Measurements from ENCODE around the gene ALAS1. TPM values are rescaled to one million over a fixed set of nuclear protein-coding genes. Genes with fewer than 3 reads are reported as not detected.

ALAS1 gene
- total RNA-seq, 1 experiment from 2014 or later = 58.6 TPM

DNA sequence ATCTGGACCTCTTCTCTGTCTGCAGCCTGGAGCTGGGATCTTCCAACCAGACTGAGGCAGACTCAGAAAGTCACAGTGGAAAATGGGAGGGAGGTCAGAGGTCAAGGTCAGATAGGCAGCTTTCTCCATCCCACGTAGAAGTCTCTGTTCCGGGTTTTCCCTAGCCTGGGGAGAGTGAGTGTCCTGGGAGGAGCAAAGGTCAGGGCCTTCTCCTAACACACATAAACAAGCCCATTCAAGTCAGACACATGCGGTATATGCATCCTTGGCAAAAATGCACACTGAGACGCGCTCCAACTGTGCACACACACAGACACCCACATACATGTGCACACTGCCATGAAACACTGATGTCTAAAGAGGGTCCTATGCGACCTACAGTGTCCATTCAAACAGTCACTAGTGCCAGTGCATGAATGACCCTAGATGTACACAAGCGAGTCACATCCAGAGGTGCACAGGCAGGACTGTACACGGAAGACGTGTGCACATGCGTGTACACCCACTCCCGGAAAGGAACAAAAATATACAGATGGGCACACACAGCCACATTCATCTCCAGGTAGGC lies 40.3 kb downstream of the ALAS1 start:
- DNase-seq (ENCODE audit: low spot score) = no peak

GRCh38 chr3:52238761-52239701 lies 41.1 kb downstream of the ALAS1 start, which contains the start of gene TWF2:
Gene TWF2, minus strand, starts transcription at chr3:52239158. Its CDS starts 142 bp downstream, at chr3:52239016.
- peak within 1 kb of the TSS; percentile 75 for H3K27ac ChIP-seq (ENCODE audit: low read depth, low read length, poor library complexity, severe bottlenecking)
- CTCF ChIA-PET = interaction anchor here (0.6 to 1.0 kb wide), 3 partner anchors 19 to 161 kb away, joined by 4 to 9 read pairs (median 5); no protein-coding TSS in a partner anchor
- peak within 1 kb of the TSS; percentile 75 for H3K4me3 ChIP-seq (ENCODE audit: low read depth, low read length, poor library complexity, severe bottlenecking)
- TF ChIP-seq EZH2 (IDR thresholded peaks at IDR 0.05; ENCODE audit: borderline replicate concordance, low read depth, low read length, poor library complexity, severe bottlenecking) (no peak), CTCF (conservative IDR thresholded peaks at IDR 0.05; ENCODE audit: low read depth, low read length) (no peak)
- no peaks in the 10 kb centered on the region for H3K27me3 ChIP-seq (replicated peaks; ENCODE audit: insufficient read depth, low read depth, low read length, poor library complexity)
- intact Hi-C loops (cut with micrococcal nuclease; ENCODE audit: unreplicated experiment) = no loop called here
- no peaks in the 10 kb centered on the region for H3K9me3 ChIP-seq (ENCODE audit: low read depth, low read length, poor library complexity, severe bottlenecking)
- POLR2A ChIA-PET (ENCODE audit: low non-redundant PET) = interaction anchor here (0.6 kb wide), 1 partner anchor 10 kb away, joined by 3 read pairs; no protein-coding TSS in a partner anchor
- TSS peak; percentile 91 for BruUV-seq (replicated peaks)
- DNase-seq (ENCODE audit: low spot score) = peak; percentile 71
- H3K4me1 ChIP-seq (ENCODE audit: insufficient read depth, low read length, poor library complexity, severe bottlenecking) = peaks cover 12% of the 10 kb centered on the region
- H3K36me3 ChIP-seq (ENCODE audit: insufficient read depth, low read length, poor library complexity, severe bottlenecking) = no peaks in the 10 kb centered on the region

More for the DNA sequence above, 40.3 kb downstream of the ALAS1 start:
- BruUV-seq (replicated peaks) = TSS peak; percentile 77
- Histone ChIP-seq H3K27me3 (replicated peaks; ENCODE audit: insufficient read depth, low read depth, low read length, poor library complexity) (no peaks in the 10 kb centered on the region), H3K36me3 (ENCODE audit: insufficient read depth, low read length, poor library complexity, severe bottlenecking) (no peaks in the 10 kb centered on the region), H3K27ac (ENCODE audit: low read depth, low read length, poor library complexity, severe bottlenecking) (peak overlapping the region; percentile 75), H3K9me3 (ENCODE audit: low read depth, low read length, poor library complexity, severe bottlenecking) (no peaks in the 10 kb centered on the region), H3K4me1 (ENCODE audit: insufficient read depth, low read length, poor library complexity, severe bottlenecking) (peaks cover 12% of the 10 kb centered on the region), H3K4me3 (ENCODE audit: low read depth, low read length, poor library complexity, severe bottlenecking) (peak overlapping the region; percentile 75)
- intact Hi-C loops (cut with micrococcal nuclease; ENCODE audit: unreplicated experiment) = no loop called here
- ChIA-PET POLR2A (ENCODE audit: low non-redundant PET) (interaction anchor here (0.6 kb wide), 1 partner anchor 10 kb away, joined by 3 read pairs; no protein-coding TSS in a partner anchor), CTCF (interaction anchor here (0.6 to 1.0 kb wide), 3 partner anchors 18 to 162 kb away, joined by 4 to 9 read pairs (median 5); no protein-coding TSS in a partner anchor)
- TF ChIP-seq EZH2 (IDR thresholded peaks at IDR 0.05; ENCODE audit: borderline replicate concordance, low read depth, low read length, poor library complexity, severe bottlenecking) (no peak), CTCF (conservative IDR thresholded peaks at IDR 0.05; ENCODE audit: low read depth, low read length) (no peak)

DNA sequence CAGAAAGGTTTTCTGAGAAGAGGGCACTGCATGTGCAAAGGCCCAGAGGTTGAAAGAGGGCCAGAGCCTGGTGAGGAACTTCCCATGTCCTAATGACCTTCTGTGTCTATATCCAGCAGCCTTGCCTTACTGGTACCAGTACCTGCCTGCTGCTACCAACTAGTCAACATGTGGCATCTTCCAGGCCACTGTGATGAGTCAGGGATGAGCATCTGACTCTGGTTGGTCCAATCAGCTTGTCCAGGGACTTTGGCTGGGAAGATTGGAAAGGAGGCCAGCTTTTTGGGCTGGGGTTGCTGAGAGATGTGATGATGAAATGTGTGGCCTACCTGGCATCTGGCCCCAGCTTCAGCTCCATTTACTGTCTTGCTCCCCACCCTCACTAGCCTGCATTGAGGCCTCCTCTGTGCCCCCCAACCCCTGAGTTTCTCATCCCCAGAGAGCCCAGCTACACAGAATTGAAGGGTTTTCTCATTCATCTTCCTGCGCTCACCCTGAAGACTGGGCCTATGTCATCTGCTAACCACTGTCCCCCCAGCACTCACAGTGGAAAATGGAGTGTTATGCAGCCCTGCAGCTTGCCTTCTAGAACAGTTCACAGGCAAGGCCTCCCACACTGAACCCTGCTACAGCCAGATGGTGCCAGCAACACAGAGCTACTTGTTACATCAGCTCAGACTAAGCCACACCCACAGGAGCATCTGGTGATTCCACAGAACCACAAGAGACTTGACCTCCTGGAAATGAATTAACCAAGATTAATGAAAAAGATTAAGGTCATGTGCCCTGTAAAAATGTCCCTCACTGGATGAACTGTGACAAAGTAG lies 42.3 kb downstream of the ALAS1 start:
- peaks cover 12% of the 10 kb centered on the region for H3K4me1 ChIP-seq (ENCODE audit: insufficient read depth, low read length, poor library complexity, severe bottlenecking)
- POLR2A ChIA-PET (ENCODE audit: low non-redundant PET) = no interaction called here
- intact Hi-C loops (cut with micrococcal nuclease; ENCODE audit: unreplicated experiment) = loop anchor here (5.0 kb wide), 1 partner anchor 37 kb away; the partner anchor contains the start of gene WDR82
- TF ChIP-seq CTCF (conservative IDR thresholded peaks at IDR 0.05; ENCODE audit: low read depth, low read length) (no peak), EZH2 (IDR thresholded peaks at IDR 0.05; ENCODE audit: borderline replicate concordance, low read depth, low read length, poor library complexity, severe bottlenecking) (no peak)
- H3K4me3 ChIP-seq (ENCODE audit: low read depth, low read length, poor library complexity, severe bottlenecking) = peak overlapping the region; percentile 75
- no TSS peak for BruUV-seq (replicated peaks)
- no peaks in the 10 kb centered on the region for H3K36me3 ChIP-seq (ENCODE audit: insufficient read depth, low read length, poor library complexity, severe bottlenecking)
- no peaks in the 10 kb centered on the region for H3K9me3 ChIP-seq (ENCODE audit: low read depth, low read length, poor library complexity, severe bottlenecking)
- CTCF ChIA-PET = interaction anchor here (0.5 kb wide), 1 partner anchor 121 kb away, joined by 4 read pairs; no protein-coding TSS in a partner anchor
- peak; percentile 47 for DNase-seq (ENCODE audit: low spot score)
- H3K27me3 ChIP-seq (replicated peaks; ENCODE audit: insufficient read depth, low read depth, low read length, poor library complexity) = no peaks in the 10 kb centered on the region
- peak overlapping the region; percentile 75 for H3K27ac ChIP-seq (ENCODE audit: low read depth, low read length, poor library complexity, severe bottlenecking)

Measured in A673 (cell line).